HG03565 (cell line): Measurements from ENCODE around the gene GMPPB.
"Not testable (repeated sequence)": the region's sequence is repeated elsewhere in the genome, so short reads cannot be mapped to it uniquely, and the experiment has no call there.

Source experiments
- ATAC-seq: cut with Tn5 transposase; IDR thresholded peaks from one replicate; pipeline ENCODE4 v1.9.1; 2021; ENCODE audit warnings: mild to moderate bottlenecking, moderate library complexity; ENCODE audit not compliant: unreplicated experiment

GMPPB gene

GRCh38 chr3:49723628-49724551, at the start of gene GMPPB:
TSS of gene GMPPB (minus strand) at chr3:49723951. CDS start at chr3:49723726, 225 bp downstream.
- ATAC-seq = peak; percentile 80

DNA sequence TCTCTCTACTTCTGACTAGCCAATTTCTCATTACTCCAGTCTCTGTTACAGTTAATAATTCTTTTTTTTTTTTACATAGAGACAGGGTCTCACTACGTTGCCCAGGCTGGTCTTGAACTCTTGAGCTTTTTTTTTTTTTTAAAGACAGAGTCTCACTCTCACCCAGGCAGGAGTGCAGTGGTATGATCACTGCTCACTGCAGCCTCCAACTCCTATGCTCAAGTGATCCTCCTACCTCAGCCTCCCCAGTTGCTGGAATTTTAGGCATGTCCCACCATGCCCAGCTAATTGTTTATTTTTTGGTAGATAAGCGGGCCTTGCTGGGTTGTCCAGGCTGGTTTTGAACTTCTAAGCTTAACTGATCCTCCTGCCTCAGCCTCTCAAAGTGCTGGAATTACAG, 49.0 kb upstream of the GMPPB start:
- no peak for ATAC-seq

DNA sequence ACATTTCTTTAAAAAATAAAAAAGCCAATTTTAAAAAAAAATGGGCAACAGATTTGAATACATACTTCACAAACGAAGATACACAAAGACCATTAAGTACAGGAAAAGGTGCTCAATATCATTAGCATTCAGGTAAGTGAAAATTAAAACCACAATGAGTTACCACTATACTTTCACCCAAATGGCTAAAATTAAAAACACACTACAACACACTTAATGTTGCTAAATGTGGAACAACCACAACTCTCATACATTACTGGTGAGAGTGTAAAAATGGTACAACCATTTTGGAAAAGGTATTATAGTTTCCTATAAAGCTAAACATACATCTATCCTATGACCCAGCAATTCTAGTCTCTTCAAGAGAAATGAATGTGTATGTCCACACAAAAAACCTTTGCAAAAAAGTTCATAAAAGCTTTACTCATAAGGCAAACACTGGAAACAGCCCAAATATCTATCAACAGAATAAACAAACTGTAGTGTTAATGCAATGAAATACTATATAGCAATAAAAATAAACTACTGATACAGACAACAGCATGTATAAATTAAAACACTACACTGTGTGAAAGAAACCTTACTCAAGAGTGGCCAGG, 47.7 kb upstream of the GMPPB start:
- ATAC-seq = no peak

- ATAC-seq = no peak
Observed at GRCh38 chr3:49769926-49770325, 46.2 kb upstream of the GMPPB start.

GRCh38 chr3:49769286-49769915, 45.6 kb upstream of the GMPPB start:
- no peak for ATAC-seq

DNA sequence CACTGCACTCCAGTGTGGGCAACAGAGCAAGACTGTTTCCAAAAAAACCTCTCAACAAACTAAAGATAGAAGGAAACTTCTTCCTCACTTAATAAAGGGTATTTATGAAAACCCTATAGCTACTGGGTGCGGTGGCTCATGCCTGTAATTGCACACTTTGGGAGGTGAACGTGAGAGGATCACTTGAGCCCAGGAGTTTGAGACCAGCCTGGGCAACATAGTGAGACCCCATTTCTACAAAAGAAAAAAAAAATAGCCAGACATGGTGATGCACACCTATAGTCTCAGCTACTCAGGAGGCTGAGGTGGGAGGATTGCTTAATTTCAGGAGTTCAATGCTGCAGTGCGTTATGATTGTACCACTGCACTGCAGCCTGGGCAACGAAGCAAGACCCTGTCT, 40.2 kb upstream of the GMPPB start:
- no peak for ATAC-seq

GRCh38 chr3:49761661-49762060, 37.9 kb upstream of the GMPPB start:
- ATAC-seq = no peak

DNA sequence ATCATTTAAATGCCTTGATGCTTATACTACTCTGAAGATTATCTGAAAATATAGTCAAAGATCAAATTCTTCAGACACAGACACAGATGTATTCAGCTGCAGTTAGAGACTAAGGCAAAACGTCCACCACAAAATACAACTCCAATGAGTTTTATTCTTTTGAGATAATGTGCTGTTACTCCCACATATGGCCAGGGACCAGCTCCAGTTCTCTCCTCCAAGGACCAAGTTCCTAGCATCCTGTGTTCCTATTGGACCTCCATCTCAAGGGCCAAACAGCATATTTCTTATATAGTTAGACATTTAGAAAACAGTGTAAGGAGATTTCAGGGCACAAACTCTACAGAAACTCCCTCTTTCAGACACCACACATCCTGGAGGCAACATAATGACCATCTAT, 35.5 kb upstream of the GMPPB start:
- no peak for ATAC-seq

GRCh38 chr3:49757197-49757596, 33.4 kb upstream of the GMPPB start:
- ATAC-seq = no peak

DNA sequence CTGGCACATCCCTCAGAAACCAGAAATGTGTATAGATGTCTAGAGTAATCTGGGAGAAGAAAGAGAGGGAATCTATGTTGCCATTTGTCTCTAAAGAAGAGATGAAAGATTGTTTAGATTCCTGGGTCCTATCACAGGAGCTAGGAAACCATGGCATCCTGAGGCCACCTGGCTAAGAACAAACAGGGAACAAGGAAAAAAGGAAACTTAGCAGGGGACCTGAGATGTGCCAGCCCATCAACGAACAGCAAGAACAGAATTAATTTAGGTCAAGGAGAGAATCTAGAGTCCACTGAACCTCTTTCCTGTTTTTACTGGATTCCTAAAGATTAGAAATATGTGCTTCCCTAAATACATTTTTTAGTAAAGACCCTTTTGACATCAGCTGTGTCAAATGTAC, 32.3 kb upstream of the GMPPB start:
- ATAC-seq = no peak

DNA sequence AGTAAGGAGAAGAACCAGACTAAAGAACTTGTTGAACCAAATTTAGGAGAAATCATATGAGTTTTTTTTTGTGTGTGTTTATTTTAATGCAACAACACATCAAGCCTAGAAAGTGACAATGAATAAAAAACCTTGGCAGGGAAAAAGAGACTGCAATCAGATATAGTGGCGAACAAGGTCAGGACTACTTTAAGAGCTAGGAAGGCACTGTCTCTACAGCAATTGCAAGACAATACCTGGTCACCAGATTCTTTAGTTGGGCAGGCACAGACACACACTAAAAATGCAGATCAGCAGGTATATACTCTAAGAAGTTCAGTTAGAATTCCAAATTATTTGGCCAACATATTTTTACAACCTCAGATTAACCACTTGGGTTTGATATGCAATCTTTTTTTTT, 30.8 kb upstream of the GMPPB start:
- no peak for ATAC-seq

GRCh38 chr3:49751501-49751900, 27.8 kb upstream of the GMPPB start:
- no peak for ATAC-seq

- no peak for ATAC-seq
Observed at GRCh38 chr3:49750056-49750455, 26.3 kb upstream of the GMPPB start.

DNA sequence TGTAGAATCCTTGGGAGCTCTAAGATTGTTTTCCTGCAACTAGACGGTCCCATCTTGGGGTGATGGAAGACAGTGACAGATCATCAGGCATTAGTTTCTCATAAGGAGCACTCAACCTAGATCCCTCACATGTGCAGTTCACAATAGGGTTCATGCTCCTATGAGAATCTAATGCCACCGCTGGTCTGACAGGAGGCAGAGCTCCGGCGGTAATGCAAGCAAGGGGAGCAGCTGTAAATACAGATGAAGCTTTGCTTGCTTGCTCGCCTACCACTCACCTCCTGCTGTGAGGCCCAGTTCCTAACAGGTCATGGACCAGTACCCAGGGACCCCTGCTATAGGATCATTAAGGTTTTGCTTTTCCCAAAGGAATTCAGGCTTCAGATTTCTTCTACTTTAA, 25.1 kb upstream of the GMPPB start:
- ATAC-seq = not testable (repeated sequence)

- no peak for ATAC-seq
Observed at GRCh38 chr3:49747792-49748480, 24.2 kb upstream of the GMPPB start.

DNA sequence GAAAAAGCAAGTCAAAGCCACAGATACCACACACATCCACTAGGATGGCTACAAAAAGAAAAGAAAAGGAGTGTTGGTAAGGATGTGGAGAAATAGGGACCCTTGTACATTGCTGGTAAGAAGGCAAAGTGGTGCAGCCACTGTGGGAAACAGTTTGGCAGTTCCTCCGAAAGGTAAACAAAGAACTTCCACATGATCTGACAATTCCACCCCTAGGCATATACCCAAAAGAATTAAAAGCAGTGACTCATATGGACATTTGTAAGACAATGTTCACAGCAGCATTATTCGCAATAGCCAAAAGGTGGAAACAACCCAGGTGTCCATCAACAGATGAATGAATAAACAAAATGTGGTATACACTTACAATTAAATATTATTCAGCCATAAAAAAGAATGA, 22.2 kb upstream of the GMPPB start:
- no peak for ATAC-seq

- no peak for ATAC-seq
Observed at GRCh38 chr3:49740427-49740826, 16.7 kb upstream of the GMPPB start.

DNA sequence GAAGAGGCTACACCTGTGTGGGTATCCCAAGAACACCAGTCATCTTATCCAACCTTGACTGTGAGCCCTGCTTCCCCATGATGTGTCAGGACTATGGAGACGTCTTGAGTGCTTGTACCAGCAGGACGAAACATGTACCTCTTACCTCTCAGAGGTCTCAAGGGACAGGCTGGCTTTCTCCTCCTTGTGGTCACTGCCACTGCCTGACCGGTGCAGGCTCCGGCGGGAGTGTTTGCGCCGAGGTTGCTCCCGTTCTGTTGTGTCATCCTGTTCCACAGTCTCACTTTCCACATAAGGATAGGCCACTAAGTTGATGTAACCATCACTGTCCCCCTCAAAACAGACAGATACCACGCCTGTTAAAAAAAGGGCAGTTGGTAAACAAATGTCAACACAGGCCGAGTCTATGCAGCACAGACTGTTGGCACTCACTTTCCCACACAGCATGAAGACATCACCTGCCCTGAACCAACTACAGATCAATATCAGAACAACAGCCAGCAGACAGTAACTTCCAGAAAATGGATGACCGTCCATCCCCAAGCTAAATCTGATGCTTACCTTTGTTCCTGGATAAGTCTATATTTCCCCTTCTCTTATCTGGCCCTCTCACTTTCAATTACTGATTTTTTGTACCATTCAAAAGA, 14.4 kb upstream of the GMPPB start:
- no peak for ATAC-seq

DNA sequence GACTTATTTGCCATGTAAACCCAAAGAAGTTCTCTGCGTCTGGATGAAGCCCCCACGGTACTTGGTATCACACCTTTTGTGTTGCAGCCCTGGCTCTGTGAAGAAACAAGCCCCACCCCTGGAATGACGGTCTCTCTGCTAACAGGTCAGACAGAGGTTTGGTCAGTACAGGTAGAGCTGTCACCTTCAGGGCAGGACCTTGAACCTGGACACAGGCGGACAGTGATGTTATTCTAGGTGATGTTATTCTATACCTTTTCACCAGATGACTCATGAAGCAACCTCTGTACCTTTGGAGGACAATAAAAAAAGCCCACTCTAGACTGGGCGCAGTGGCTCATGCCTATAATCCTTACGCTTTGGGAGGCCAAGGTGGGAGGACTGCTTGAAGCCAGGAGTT, 11.0 kb upstream of the GMPPB start:
- ATAC-seq = no peak

GRCh38 chr3:49733551-49733950, 9.8 kb upstream of the GMPPB start:
- no peak for ATAC-seq

- ATAC-seq = no peak
Observed at GRCh38 chr3:49732597-49732996, 8.8 kb upstream of the GMPPB start.
